ENCODE results near the gene C17orf100.
A peak's percentile ranks its signal among the peaks of the same experiment; 100 is the strongest.

Gene C17orf100

GRCh38 chr17:6651354-6651918 is at the start of gene C17orf100, which contains the start of gene MED31:
C17orf100 (plus strand) TSS chr17:6651762; CDS start chr17:6651914, 152 bp downstream.
MED31 (minus strand) TSS chr17:6651605; CDS start chr17:6651528, 77 bp downstream.
- DNase-seq = peak; percentile 96

GRCh38 chr17:6602141-6602540 is 49.4 kb upstream of the C17orf100 start:
- DNase-seq = no peak

DNA sequence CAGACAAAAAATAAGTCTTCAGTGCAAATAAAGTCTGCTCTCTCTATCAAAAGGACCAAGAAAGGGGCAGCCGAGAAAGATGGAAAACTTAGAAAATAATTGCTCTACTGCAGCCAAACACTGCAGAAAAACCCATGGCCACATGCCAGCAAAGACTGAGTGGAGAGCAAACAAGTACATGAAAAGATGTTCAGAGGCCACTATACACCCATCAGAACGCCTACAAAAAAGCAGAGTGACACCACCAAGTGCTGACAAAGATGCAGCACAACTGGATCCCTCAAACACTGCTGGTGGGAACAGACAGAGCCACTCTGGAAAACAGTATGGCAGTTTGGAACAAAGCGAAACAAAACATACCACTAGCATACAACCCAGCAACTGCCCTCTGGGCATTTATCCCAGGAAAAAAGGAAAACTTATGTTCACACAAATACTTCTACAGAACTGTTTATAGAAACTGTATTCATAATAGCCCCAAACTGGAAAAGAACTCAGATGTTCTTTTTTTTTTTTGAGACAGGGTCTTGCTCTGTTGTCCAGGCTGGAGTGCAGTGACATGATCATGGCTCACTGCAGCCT is 47.7 kb upstream of the C17orf100 start:
- DNase-seq = no peak

GRCh38 chr17:6605142-6605541 is 46.4 kb upstream of the C17orf100 start:
- no peak for DNase-seq

- no peak for DNase-seq
Observed at GRCh38 chr17:6608321-6608720, 43.2 kb upstream of the C17orf100 start.

GRCh38 chr17:6610011-6610410 is 41.6 kb upstream of the C17orf100 start:
- no peak for DNase-seq

DNA sequence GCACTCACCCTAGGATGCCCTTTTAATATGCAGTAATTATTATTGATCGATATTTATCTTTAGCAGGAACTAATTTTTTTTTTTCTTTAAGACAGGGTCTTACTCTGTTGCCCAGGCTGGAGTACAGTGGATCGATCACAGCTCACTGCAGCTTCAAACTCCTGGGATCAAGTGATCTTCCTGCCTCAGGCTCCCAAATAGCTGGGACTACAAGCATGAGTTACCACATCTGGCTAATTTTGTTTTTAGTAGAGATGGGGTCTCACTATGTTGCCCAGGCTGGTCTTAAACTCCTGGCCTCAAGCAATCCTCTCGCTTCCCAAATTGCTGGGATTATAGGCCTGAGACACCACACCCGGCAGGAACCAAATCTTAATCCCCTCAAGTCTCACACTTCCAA is 40.3 kb upstream of the C17orf100 start:
- DNase-seq = no peak

- no peak for DNase-seq
Observed at GRCh38 chr17:6623941-6624340, 27.6 kb upstream of the C17orf100 start.

GRCh38 chr17:6626616-6627015 is 24.9 kb upstream of the C17orf100 start:
- DNase-seq = no peak

DNA sequence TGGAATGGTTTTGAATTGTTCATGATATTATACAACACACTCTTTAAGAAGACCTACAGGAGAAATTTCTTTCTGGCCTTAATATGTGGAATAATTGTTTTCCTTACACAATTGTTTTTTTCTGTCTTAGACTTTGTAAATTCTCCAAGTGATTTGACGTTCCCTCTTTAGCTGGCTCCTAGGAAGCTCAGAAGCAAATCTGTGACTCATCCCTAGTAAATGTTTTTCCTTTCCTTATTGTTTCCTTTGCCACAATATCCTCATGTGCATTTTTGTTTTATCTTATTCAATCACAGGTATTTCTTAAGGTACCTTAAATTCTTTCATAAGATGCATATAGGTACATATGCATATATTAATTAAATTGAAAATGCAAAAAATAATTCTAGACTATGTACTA is 24.5 kb upstream of the C17orf100 start:
- DNase-seq = no peak

DNA sequence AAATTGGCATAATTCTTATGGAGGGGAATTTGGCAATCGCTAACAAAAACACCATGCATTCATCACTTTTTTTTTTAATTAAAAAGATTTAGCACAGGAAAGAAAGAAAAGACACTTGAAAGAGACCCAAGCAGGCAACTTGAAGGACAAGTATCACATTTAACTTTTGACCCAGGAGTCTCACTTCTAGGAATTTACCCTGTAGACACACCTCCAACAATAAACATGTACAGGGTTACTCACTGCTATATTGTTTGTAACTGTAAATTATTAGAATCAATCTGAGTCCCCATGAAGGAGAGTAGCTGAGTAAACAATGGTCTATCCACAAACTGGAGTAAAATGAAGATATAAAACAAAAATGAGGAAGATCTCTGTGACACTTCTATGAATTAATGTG is 21.2 kb upstream of the C17orf100 start:
- DNase-seq = no peak

- DNase-seq = no peak
Observed at GRCh38 chr17:6632530-6632929, 19.0 kb upstream of the C17orf100 start.

DNA sequence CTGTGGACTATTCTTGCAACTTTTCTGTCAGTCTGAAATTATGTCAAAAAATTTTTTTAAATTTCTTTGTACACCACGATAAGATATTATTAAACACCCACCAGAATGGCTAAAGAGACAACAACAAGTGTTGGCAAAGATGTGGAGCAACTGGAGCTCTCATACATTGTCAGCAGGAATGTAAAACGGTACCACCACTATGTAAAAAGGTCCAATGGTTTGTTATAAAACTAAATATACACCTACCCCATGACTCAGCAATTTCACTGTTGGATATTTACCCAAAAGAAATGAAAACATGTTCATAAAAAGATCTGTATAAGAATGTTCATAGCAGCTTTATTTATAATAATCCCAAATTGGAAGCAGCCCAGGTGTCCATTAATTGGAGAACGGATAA is 18.3 kb upstream of the C17orf100 start:
- DNase-seq = no peak

- no peak for DNase-seq
Observed at GRCh38 chr17:6636105-6636504, 15.5 kb upstream of the C17orf100 start.

DNA sequence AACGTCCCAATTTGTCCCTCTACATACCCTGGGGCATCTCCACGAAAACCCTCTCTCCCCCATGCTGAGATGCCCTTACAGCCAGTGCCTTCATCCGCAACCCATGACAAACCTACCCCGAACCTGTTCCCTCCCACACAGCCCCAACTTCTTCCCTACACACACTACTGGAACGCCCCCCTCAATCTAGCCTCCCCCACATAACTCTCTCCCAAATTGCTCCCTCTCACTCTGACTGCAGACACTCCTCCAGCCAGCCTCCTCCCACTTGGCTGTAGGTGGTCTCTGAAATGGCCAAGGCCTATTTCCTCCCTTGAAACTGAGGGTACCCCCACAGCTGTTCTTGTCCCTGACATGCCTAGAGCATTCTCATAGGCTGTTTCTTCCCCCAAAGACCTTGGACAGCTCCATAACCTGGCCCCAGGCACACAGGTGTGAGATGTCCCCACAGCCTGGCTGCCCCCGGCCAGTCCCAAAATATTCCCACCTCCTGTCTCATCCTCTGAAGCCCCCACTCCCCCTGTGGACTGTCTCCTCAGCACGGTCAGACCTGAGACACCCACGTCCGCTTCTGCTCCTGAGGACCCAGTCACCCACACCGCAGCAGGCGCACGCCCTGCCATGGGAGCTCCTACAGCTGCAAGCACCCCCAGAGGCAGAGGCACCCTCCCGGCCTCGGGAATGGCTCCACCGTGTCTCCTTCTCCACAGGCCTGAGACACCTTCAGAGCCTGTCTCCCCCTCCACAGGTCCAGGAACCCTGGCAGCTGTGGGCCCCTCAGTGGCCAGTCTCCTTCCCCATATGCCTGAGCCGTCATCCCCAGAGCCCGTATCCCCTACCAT is 14.7 kb upstream of the C17orf100 start:
- no peak for DNase-seq

DNA sequence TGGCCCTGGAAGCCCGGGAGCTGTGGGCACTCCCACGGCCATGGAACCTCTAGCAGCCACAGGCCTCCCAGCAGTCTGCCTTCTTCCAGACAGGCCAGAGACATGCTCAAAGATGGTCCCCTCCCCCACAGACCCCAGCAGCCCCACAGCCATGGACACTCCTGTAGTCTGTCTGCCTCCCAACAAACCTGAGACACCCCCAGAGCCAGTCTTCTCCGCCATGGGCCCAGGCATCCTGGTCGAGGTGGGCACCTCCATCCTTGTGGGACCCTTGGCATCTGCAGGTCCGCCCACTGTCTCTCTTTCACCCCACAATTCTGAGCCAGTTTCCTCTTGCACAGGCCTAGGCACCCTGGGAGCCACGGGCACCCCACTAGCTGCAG is 14.1 kb upstream of the C17orf100 start:
- DNase-seq = no peak

GRCh38 chr17:6638046-6638908 is 13.3 kb upstream of the C17orf100 start:
- DNase-seq = no peak

GRCh38 chr17:6639014-6639585 is 12.5 kb upstream of the C17orf100 start:
- DNase-seq = no peak

DNA sequence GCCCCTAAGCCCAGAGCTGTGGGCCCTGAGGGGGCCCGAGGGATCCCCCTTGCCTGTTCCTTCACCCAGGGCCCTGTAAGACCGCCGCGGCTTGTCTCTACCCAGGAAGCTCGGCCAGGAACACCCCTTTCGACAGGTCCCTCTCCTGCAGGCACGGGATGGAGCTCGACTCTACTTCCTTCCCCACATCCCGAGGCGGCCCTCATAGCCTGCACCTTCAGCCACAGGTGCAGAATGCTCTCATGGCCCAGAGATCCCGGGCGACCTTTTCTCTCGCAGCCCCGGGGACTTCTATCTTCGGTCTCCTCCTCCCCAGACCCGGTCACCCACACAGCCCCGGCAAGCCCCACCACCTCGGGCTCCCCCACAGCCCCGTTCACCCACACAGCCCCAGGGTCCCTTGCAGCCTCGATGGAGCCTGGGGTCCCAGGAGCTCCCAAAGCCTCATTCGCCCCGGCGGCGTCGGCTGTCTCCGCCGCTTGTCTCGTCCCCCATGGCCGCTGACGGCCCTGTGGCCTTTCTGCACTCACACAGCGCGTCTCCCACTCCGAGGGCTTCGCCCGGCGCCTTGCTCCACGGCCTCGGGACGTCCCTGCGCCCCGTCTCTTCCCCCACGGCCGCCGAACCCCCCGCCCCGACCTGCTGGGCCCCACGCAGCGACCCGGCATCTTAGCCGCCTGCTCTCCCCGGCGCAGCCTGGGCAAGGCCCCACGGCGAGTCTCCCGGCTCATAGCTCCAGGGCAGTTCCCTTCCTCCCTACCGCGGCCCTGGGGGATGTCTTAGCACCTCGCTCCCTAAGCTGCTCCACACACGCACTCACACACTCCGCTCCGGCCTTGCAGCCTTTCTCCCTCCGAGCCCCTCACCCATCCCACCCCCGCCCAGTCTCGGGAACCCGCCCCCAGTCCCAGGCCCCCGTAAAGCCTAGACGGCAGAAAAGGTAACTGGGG is 11.7 kb upstream of the C17orf100 start:
- peak; percentile 45 for DNase-seq

- DNase-seq = peak; percentile 84
Observed at GRCh38 chr17:6640536-6641246, 10.9 kb upstream of the C17orf100 start, which contains the start of the genes KIAA0753 and TXNDC17. KIAA0753 (minus strand) TSS chr17:6640711; CDS start chr17:6635103, 5,608 bp downstream. TXNDC17 (plus strand) TSS chr17:6641060; CDS start chr17:6641083, 23 bp downstream.

Measured in NCI-H2171 treated with DMSO at 0.1 percent for 48 hours (cell line).